HG03460 (cell line): ENCODE results near the gene SMC6.

Experiments
- ATAC-seq: cut with Tn5 transposase; IDR thresholded peaks from one replicate; pipeline ENCODE4 v1.9.1; 2021; ENCODE audit not compliant: unreplicated experiment

SMC6 gene

DNA sequence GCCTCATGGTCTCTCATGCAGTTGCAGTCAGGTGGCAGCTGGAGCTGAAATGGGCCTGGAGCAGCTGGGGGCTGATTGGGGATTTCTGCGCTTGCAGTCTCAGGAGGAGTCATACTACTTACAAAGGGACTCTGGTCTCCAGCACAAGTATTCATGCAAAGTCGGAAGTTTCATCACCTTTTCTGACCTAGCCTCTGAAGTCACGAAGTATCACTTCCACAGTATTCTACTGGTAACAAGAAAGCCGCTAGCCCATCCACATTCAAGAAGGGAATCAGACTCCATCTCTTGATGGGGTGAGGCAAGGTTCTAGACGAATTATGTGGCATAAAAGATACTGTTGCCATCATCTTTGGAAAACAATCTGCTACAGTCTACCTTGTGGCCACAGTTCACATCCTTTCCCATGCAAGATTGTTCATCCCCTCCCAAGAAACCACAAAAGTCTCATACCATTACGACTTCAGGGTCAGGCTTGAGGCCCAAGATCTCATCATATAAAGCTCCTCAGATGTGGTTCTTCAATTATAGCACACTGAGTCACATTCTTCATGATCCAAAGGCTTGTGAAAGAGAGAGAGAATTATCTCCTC lies 95.3 kb downstream of the SMC6 start:
- ATAC-seq = peak; percentile 54

GRCh38 chr2:17657759-17658158 lies 95.9 kb downstream of the SMC6 start:
- no peak for ATAC-seq

DNA sequence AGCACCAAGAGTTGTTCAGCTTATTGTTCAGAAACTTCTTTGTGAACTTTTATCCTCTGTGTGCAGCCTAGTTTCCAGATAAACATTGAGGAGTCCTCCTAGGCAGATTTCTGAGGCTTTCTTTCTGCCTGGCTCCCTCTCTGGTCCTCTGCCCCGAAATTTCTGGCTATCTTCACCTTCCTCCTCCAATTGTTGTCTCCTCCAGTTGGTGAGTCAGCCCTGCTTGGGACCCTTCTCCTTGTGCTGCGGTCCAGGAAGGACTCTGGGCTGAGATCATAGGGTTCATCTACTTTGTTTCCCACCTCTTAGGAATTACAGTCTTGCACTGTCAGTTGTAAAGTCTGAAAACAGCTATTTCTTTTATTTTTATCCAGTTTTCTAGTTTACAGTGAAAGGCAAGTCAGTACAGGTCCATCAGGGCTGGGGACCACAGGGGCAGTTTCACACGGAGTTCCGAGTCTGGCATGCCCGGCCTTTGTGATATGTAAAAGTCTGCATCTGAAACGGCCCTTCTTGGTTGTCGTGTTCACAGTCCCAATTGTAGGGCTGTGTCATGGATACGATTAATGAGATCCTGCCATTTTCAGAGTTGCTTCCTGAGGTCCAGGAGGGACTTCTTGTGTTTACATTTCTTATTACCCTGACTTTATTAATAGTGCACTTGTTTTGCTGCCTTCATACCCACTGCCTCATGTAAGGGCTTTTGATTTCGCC lies 100.8 kb downstream of the SMC6 start:
- ATAC-seq = no peak

GRCh38 chr2:17649026-17649425 lies 104.6 kb downstream of the SMC6 start:
- no peak for ATAC-seq

DNA sequence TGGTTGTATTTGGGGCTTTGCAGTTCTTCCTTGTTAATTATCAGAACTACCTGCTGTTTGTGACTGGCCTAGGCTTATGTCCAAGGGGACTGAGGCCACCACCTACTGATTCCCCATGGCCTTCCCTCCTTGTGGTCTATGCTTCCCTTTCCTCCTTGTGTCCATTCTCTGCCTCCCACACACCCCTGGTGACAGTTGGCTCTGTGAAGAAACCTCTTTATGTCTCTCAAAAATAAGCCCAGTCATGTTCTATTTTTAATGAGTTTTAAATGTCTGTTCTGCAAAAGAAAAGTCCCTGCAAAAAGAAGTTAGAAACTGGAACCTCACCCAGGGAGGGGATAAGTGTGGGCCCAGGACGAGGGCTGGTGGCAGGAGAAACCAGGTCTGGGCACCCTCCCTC lies 105.0 kb downstream of the SMC6 start:
- ATAC-seq = no peak

DNA sequence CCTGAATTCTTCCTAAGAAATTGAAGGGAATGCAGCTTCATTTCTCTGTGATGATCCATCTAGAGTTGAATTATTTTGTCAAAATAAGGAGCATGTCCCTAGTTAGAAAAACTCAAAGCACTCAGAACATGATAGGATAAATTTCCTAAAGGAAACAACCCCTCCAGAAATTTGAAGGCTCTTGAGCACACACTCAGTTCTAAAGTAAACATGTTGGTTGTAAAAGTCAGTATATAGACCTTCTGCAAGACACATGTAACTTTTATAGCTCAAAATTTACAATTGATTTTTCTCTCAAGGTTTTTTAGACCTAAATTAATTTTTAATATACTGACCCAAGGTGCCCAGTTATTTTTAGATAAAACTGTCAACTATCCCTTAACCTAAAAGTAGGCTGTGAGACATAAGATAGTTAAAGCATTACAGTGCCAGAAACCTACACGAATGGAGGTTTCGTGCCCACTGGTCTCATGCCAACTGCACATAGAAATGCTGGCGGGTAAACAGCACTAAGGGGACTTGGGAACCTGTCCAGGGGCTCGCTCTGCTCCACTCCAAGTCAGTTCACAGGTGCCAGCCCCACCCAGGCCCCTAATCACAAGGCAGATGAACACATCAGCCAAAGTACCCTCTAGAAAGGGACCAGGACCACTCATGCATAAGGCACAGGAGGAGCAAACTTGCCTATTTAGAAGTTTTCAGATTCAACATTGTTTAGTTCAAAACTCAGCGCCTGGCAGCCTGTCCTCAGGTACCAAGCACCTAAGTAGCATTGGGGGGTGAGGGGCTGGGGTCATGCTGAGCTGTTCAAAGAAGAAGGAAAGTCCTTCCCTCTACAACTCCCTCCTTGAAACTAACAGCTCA lies 106.5 kb downstream of the SMC6 start:
- ATAC-seq = no peak

DNA sequence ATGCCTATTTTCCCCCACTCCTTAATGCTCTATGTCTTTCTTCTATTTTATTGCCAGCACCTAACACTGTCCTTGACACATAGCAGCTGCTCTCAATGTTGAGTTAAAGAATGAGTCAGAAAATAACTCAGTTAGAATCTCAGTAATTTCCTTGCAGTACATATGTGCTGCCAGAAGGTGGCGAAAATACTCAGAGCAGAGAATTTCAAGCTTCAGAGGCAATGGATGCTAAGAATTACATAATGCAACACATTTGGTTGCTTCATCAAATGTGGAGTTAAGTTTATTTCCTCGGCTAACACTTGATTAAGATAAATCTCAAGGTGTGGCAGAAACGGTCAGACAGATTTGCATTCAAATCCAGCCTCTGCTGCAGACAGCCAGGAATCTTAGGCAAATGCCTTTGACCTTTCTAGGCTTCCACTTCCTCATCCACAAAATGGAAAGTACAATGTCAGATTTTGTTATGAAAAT lies 107.5 kb downstream of the SMC6 start:
- ATAC-seq = peak; percentile 77

DNA sequence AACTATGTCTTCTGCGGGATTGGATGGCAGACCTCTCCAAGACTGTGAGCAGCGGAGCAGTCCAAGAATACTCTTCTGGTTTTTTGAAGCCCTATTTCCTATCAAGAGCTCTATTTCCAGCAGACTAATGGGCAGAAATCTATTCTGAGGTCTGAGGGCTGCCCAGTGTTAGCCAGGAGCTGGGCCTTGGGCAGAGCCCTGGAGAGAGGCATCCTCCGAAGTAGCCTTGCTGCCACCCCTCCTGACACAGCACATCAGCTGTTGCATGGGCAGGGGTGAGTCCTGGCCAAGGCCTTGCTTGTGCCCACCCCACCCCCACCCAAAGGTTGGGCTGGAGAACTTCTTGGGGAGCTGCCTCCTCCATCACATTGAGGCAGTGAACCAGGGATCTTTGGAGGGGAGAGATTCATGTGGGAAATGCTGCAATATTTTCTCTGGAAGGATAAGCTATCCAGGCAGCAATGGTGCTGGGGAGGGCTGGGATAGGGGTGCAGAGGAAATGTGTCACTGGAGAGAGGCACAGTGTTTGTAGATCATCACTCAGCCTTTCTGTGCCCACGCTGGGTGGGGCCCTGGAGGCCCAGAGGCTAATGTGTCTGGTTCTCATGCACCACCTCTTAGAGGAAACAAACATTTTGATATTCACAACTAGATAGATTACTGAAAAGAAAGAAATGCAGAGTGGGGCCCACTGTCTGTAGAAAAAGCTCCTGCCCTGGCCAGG lies 108.5 kb downstream of the SMC6 start:
- no peak for ATAC-seq

GRCh38 chr2:17643031-17643615 lies 110.5 kb downstream of the SMC6 start:
- ATAC-seq = no peak

GRCh38 chr2:17640406-17640805 lies 113.2 kb downstream of the SMC6 start:
- no peak for ATAC-seq

DNA sequence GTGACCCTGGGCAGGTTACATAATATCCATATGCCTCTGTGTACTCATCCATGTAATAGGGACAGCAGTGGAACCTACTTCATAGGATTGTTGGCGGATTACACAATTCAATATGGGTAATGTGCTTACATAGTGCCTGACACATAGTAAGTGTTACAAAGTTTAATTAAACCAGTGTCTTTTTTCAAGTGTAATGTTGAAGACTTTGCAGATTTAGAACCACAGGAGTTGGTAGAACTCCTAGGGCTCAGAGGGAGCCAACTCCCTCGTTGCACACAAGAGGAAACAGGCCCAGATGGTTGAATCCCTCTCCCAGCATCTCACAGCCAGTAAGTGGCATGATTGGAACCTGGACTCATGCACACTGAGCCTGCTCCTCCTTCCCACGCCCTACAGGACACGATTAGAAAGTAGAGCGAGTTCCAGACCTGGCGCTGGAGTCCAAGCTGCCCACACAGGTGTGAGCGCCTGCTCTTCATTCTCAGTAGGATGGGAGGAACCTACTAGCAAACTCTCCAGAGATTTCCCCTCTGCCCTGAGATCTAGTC lies 115.3 kb downstream of the SMC6 start:
- no peak for ATAC-seq

DNA sequence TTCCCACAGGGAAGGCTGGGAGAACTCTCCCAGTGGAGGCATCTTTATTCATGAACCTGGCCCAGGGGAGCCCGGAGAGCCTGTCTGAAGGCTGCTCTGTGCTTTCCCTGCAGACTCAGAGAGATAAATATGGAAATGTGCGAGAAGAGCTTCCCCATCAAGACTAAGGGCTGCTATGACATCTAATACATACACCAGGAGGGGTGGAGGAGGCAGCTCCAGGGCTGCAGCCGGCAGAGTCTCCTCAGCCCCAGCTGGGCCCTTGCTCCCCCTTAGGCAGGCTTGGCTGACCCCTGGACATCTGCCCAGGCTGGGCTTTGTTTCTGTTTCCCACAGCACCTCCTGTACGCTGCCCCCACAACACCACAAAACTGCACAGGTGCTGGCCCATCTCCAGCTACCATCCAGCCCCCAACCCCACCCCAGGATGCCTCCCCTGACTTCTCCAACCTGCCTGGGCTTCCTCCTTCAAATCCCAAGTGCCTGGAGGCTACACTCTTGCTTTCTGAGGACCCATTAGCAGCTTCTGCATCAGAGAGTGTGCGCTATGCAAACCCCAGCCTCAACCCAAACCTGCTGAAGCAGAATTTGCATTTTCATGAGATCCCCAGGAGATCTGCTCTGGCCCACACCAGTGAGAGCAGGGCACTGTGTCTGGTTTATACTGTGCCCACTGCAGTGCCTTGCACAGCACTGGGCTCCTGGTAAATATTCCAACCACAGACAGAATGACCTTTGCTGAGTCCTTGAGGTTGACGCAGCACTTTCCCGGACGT lies 116.3 kb downstream of the SMC6 start:
- no peak for ATAC-seq

DNA sequence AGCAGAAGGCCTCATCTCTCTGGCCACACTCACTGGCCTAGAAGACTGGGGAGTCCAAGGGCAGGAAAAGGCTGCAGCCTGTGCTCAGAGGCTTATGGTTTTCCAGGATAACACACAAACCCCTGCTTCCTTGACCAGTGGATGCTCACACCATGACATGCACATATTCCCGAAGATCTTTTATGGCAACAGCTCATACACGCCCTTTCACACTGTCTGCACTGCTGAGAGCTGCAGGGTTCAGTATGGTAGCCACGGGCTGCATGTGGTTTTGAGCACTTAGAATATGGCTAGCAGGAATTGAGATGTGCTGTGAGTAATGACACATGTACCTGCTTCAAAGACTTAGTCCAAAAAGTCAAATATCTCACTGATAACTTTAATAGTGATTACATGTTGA lies 117.4 kb downstream of the SMC6 start:
- no peak for ATAC-seq

DNA sequence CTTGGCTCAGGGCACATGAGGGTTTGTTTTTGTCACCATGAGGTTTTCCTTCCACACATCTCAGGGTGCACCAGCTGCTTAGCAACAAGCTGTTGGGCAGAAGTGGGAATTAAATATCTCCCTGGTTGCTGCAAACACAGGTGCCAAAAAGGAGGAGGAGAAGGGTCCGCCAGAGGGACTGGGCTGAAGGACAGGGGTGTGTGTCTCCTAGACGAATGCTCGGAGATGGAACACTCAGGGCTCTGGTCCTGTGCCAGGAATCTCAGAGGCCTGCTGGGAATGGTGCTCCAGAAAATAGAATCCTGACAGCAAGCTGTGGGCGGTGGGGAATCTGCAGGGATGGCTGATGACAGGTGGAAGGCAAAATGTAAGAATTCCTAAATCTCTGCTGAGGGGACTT lies 118.6 kb downstream of the SMC6 start:
- ATAC-seq = no peak

DNA sequence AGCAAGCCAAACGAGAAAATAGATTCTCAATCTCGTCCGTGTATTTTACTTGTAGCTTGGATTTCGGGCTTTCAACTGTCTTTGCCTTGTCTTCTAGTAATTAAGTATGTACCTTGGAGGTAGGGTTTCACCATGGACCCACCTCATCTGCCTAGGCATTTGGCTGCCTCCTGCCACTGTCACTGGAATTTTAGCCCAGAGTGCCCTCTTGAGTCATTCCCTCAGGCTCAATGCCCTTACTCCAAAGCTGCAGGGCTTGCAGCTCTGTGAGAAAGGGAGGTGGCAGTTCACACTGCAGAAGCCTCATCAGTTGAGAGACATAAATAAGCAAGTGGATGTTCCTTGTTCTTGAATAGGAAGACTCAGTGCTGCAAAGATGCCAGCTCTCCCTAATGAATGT lies 123.5 kb downstream of the SMC6 start:
- ATAC-seq = no peak

DNA sequence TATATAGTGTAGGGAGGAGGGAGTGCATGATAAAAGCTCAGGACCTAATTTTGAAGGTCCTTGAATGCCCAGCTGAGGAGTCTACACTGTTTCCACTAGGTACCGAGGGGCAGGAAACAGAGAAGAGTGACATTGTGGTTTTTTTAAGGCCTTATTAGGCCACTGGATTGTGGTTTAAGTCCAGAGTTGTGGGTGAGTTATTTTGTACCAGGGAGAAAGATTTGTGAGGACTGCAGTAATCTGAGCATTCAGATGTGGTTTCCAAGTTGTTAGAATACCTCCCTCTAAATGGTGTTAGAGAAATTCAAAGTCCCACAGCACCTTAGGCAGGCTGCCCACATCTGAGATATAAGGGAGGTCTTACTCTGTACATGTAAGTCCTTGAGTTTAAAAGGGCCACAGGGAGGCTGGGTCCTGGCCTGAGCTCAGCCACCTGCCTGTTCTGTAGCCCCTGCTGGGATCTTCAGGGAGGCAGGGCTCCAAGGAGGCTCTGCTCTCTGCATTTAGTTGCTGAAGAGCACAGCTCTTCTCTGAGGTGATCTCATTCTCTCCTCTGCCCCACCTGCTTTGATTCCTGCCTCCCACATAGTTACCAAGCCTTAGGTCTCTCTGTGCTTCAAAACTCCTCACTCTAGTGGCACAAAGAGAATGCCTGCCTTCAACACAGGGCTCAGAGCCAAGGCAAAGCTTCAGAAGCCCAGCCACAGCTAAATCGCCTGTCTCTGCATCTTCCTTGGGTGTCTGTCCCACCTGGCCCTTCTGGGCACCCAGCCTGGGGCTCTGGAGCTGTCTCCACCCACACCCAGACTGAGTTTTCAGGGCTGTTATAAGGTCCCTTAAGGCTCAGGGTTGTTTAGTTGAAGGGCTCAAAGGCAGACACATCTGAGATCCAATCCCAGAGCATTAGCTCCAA lies 125.0 kb downstream of the SMC6 start:
- peak; percentile 38 for ATAC-seq

DNA sequence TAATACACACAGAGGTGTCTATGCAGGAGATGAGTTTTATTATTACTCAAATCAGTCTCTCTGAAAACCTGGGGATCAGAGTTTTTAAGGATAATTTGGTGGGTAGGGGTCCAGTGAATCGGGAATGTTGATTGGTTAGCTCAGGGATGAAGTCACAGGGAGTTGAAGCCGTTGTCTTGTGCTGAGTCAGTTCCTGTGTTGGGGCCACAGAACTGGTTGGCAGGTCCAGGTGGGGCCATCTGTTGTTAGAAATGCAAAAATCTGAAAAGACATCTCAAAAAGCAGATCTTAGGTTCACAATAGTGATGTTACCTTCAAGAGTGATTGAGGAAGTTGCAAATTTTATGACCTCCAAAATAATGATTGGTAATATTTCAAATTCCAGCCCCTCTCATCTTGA lies 126.2 kb downstream of the SMC6 start:
- ATAC-seq = no peak

DNA sequence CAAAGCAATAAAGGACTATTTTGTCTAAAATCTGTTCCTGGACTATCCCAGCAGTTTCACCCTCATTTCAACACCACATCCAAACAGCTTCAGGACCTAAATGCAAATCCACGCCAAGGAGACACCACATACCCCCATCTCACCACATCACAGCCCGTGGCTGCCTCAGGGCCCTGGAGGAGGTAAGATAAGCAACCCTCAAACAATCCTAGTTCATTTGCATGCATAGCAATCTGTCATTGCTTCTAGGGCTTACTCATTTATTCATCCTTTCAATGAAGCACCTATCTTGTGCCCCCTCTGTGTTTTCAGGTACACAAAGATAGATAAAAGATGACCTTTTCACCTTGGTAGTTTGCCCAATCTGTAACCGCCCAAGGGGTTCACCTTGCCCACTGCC lies 126.6 kb downstream of the SMC6 start:
- no peak for ATAC-seq

DNA sequence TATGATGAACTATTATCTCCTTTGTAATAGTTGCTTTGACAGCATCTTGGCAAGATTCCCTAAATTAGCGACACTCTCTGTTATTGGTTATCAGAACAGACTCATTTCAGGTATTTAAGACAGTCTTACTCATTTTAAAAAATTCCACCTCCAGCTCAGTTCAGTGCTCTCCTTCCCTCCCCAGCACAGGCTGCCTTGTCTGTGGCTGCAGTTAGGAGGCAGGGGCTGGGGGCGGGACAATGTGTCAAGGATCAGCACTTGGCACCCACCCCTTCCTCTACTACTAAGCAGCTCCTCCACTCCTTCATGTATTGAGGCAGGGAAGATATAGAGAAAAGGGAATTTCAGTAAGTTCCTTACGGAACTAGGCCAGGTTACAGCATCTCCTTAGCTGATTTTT lies 128.2 kb downstream of the SMC6 start:
- no peak for ATAC-seq
